GM10266 (cell line): ENCODE data around the gene FRY.

Experiments
- DNase-seq: peaks from one replicate; pipeline ENCODE4 v3.0.0; 2012; ENCODE audit errors: extremely low spot score
- TF ChIP-seq, protein P1 (sequence below): IDR thresholded peaks from 2 replicates; pipeline ENCODE4 v1.5.1; 2012; ENCODE audit warnings: mild to moderate bottlenecking, low read depth; ENCODE audit not compliant: control insufficient read depth, insufficient read depth; ENCODE audit errors: missing control alignments

Gene FRY

DNA sequence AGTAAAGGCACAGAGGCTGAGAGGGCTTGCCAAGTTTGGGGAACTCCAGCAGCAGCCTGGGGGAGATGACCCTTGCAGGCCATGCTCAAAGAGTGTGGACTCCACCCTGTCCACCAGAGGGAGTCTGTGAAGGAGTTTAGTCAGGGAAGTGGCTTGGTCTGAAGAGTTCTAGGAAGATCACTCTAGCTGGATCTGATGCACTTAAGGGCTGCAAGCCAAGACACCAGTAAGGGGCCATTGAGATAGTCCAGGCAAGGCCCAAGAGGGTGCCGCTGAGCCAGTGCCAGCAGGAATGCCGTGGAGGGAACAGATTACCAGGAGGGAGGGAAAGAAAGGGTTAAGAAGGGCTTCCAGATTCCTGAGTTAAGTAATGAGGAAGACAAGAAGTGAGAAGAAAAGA is 214.9 kb downstream of the FRY start:
- TF ChIP-seq, protein P1, sequence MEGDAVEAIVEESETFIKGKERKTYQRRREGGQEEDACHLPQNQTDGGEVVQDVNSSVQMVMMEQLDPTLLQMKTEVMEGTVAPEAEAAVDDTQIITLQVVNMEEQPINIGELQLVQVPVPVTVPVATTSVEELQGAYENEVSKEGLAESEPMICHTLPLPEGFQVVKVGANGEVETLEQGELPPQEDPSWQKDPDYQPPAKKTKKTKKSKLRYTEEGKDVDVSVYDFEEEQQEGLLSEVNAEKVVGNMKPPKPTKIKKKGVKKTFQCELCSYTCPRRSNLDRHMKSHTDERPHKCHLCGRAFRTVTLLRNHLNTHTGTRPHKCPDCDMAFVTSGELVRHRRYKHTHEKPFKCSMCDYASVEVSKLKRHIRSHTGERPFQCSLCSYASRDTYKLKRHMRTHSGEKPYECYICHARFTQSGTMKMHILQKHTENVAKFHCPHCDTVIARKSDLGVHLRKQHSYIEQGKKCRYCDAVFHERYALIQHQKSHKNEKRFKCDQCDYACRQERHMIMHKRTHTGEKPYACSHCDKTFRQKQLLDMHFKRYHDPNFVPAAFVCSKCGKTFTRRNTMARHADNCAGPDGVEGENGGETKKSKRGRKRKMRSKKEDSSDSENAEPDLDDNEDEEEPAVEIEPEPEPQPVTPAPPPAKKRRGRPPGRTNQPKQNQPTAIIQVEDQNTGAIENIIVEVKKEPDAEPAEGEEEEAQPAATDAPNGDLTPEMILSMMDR: peak; percentile 77
- DNase-seq: peak; percentile 61

DNA sequence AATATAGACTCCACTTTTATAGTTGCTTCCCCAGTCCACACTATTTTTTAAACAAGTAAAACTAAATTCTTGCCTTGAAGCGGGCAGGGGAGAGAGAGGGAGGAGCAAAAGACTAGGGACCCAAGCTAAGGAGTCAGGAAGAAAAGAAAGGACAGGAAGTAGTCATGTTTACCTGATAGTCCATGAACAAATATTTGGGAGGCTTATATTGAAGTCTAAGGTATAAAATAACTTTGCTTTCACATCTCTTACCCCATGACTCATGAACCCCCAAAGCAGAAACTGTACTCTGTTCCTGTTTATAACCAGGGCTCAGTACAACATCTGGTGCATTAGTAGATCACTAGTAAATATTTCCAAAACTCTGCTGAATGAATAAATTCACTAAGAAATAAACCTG is 216.3 kb downstream of the FRY start:
- DNase-seq: no peak
- TF ChIP-seq, protein P1: no peak

DNA sequence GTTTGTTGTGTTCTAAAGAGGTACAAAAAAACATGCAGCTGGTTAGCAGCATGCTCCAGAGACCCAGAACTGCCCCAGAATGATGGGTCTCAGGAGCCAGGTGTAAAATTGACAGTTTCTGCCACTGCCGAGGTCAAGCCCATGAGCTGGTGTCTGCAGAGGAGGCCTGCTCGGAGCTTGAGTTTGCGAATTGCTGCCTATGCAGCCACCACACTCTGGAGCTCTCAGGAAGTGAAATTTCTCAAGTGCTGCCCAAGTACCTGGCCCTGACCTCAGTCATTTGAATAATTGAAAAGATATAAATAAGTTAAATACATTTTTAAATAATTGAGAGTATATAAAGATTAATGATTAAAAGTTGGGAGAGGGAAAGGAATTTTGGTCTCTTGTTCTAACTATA is 217.2 kb downstream of the FRY start:
- no peak for DNase-seq
- TF ChIP-seq, protein P1: no peak

DNA sequence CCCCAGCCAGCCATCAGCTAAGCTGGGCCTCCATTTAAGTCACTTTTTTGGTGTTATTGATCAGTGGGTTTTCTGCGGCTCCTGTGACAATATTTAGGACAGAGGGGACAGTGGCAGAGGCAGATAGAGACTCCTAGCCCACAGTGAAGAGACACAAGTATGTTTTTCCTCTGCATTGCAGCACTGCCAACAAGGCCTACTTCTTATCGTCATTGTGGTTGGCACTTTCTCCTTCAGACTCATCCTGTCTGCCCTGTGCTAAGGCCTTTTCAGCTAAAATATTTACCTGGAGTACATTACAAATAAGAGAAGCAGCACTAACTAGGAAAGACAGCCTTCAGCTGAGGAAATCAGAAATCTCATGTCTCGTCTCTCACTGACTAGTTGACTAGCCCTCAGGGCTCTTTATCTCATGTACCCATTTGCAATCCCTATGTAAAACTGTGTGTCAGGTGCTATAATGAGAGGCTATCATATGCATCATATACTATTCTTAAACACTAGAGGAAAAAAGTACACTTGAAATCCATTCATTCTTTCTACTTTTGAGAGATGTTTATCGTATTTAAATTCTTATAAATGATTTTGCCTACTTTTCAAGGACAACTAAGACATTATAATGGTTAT is 221.4 kb downstream of the FRY start:
- DNase-seq: no peak
- TF ChIP-seq, protein P1: no peak

DNA sequence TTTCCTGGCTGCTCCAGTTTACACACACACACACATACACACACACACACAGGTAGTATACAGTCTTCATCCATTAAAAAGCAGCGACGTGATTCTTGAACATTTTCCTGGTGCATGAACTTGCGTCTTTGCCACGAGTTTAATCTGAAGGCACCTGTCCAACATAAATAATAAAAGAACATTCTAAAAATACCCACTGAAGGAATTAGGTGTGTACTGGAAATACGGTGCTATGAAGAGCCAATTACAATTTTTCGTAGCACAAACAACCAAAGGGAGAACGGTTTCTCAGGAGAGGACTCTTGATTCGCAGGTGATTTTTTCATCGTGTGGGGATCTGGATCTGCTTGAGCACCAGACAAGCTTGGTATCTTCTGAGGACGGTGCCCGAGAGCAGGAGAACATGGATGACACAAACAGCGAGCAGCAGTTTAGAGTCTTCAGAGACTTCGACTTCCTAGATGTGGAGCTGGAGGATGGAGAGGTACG is 222.4 kb downstream of the FRY start:
- DNase-seq: no peak
- TF ChIP-seq, protein P1: no peak

DNA sequence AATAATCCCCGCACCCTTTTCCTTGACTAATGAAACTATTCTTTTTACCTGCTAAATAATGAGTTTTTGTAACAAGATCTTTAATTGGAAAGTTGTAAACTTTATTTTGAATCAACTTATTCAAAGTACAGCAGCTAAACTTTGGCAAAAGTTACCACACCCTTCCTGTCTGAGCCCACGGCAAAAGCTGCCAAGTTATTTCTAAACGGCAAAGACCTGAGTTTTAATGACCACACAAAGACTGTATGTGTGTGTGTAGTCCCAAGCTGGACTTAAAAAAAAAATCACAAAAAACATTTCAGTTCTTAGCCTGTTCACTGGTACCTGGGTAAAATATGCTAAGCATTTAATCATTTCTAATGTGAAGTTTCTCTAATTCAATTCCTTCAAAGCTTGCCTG is 222.8 kb downstream of the FRY start:
- TF ChIP-seq, protein P1: no peak
- no peak for DNase-seq

DNA sequence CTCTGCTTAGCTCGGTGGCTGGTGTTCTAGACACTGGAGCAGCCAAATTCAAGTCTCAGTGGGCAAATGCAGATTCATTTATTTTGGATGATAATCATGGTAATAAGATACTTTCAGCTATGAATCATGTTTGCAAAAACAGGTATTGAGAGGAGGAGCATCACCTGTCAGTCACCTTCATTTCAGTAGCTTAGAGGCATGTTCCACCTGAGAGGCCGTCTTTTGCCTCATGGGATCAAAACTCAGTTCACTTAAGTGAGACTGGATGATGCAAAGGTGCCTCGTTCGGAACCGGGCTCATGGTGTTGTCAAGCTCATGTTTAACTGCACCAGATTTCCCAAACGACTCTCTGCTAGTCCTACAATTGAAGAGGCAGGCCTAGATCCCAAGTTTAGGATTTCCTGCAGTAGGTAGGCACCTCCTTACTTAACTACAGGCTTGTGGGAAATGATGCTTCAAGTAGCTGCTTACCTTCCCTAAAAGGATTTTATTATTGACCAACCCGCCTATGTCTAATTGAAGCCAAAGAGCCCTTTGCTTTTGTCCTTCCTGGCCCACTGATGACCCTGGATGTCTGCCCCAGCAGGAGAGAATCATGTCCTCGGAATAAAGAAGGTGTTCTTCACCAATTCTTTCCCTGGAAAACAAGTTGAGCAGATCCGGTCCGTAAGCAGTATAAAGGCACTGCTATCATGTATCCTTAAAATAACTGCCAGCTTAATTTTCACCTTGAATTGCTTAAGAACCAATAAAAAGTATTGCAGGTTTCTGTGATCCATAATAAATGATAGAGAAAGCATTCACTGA is 223.5 kb downstream of the FRY start:
- TF ChIP-seq, protein P1: no peak
- no peak for DNase-seq
